Brain microvascular endothelial cell (primary cell): ENCODE results near the gene ANKH.

Experiments used
- DNase-seq: peaks from one replicate; pipeline ENCODE4 v3.0.0-alpha.2; 2020
- H3K27ac ChIP-seq: fragments of 250-450 bp; sonication (Bioruptor Pico); 2 replicates; pipeline ENCODE4 v1.5.1; 2020; ENCODE audit warnings: mild to moderate bottlenecking, moderate library complexity
- H3K27me3 ChIP-seq: fragments of 250-450 bp; sonication (Bioruptor Pico); replicated peaks from 2 replicates; pipeline ENCODE4 v1.5.1; 2020; ENCODE audit warnings: mild to moderate bottlenecking
- H3K36me3 ChIP-seq: fragments of 250-450 bp; sonication (Bioruptor Pico); replicated peaks from 2 replicates; pipeline ENCODE4 v1.5.1; 2020; ENCODE audit warnings: mild to moderate bottlenecking
- H3K4me3 ChIP-seq: 2 replicates; pipeline ENCODE4 v1.5.1; 2011; ENCODE audit warnings: low read depth, mild to moderate bottlenecking, control low read depth, low read length, moderate library complexity
- in situ Hi-C: cut with HindIII; loops from 2 replicates; pipeline ENCODE4 v1.10.0; 2017; ENCODE audit warnings: low sequenced_read_pairs, low pct_ligation_motif_present
- TF ChIP-seq, protein P1 (sequence below): IDR thresholded peaks from 2 replicates; pipeline ENCODE4 v1.5.1; 2011; ENCODE audit warnings: low read depth, mild to moderate bottlenecking, moderate library complexity, low read length, control low read depth, inconsistent platforms; ENCODE audit errors: missing control alignments

ANKH gene

DNA sequence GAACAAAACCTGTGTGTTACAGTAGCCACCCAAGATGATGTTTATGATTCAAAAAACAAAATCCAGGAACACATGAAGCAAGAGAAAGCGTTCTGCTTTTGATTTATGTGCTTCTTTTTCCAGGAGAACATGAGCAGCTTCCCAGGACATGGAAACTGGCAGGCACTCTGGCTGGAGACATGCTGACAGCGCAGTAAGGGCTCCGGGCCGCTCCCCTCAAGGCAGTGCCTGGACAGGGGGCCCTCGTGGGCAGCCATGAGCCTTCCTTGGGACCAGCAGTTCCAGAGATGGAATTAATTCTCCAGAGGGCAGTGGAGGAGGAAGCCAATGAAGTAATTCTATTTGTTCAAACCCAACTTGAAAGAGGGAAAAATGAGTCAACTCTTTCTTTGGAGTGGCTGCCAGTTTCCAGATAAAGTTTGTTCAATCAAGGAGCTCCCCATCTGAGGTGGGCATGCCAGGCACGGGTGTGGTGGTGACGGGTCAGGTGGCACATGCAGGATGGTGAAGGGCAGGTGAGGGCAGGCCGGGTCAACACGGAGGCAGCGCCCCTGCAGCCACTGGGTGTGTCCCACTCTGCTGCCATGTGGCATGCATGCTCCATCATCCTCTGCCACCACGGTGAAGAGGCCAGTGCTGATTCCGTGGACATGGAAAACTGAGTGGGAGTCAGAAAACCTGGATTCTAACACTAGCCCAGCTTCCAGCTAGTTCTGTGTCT, 123.2 kb downstream of the ANKH start:
- H3K27ac ChIP-seq = no peak overlapping the region
- TF ChIP-seq, protein P1, sequence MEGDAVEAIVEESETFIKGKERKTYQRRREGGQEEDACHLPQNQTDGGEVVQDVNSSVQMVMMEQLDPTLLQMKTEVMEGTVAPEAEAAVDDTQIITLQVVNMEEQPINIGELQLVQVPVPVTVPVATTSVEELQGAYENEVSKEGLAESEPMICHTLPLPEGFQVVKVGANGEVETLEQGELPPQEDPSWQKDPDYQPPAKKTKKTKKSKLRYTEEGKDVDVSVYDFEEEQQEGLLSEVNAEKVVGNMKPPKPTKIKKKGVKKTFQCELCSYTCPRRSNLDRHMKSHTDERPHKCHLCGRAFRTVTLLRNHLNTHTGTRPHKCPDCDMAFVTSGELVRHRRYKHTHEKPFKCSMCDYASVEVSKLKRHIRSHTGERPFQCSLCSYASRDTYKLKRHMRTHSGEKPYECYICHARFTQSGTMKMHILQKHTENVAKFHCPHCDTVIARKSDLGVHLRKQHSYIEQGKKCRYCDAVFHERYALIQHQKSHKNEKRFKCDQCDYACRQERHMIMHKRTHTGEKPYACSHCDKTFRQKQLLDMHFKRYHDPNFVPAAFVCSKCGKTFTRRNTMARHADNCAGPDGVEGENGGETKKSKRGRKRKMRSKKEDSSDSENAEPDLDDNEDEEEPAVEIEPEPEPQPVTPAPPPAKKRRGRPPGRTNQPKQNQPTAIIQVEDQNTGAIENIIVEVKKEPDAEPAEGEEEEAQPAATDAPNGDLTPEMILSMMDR = no peak
- H3K4me3 ChIP-seq = no peak overlapping the region
- DNase-seq = no peak
- peaks cover 18% of the 10 kb centered on the region for H3K36me3 ChIP-seq
- in situ Hi-C loops = loop anchor here (25.0 kb wide), 1 partner anchor 264 kb away; no protein-coding TSS in a partner anchor
- H3K27me3 ChIP-seq = no peaks in the 10 kb centered on the region

DNA sequence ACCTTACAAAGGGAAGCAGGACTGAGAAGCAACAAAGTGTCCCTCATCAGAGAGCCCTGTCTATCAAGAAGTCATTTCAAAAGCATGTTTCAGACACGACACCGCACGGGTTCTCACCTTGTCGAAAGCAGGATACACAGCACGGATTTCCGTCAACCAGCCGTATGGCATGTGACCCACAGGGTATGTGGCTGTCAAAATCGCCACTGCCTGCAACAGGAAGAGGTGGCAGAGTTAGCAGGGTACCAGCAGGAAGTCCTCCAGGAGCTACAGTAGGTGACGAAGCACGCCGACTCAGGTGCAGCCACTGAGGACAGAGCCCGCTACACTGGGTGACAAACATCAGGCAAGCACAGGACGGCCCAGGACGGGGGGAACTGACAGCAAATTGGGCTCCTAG, 125.8 kb downstream of the ANKH start:
- Histone ChIP-seq H3K27ac (no peak overlapping the region), H3K27me3 (no peaks in the 10 kb centered on the region), H3K36me3 (peaks cover 22% of the 10 kb centered on the region), H3K4me3 (no peak overlapping the region)
- TF ChIP-seq, protein P1 = no peak
- in situ Hi-C loops = loop anchor here (25.0 kb wide), 1 partner anchor 267 kb away; no protein-coding TSS in a partner anchor
- DNase-seq = no peak

DNA sequence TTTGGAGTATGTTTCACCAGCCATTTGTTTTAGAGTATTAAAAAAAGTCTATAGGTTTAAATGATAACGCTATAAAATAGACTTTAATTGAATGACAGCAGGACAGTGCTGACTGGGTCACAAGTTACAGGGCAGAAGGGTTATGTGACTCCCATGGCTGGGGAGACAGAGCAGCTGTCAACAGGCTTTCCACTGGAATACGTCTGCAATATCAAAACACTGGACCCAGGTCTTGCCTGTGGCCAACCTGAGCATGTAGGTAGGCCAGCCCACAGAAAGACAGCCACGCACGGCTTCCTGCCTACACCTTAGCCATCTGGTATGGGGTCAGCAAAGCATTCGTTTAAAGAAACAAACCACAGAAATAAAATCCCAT, 126.4 kb downstream of the ANKH start:
- Histone ChIP-seq H3K4me3 (no peak overlapping the region), H3K27me3 (no peaks in the 10 kb centered on the region), H3K27ac (no peak overlapping the region), H3K36me3 (peaks cover 26% of the 10 kb centered on the region)
- no peak for DNase-seq
- in situ Hi-C loops = loop anchor here (25.0 kb wide), 1 partner anchor 267 kb away; no protein-coding TSS in a partner anchor
- TF ChIP-seq, protein P1 = no peak

DNA sequence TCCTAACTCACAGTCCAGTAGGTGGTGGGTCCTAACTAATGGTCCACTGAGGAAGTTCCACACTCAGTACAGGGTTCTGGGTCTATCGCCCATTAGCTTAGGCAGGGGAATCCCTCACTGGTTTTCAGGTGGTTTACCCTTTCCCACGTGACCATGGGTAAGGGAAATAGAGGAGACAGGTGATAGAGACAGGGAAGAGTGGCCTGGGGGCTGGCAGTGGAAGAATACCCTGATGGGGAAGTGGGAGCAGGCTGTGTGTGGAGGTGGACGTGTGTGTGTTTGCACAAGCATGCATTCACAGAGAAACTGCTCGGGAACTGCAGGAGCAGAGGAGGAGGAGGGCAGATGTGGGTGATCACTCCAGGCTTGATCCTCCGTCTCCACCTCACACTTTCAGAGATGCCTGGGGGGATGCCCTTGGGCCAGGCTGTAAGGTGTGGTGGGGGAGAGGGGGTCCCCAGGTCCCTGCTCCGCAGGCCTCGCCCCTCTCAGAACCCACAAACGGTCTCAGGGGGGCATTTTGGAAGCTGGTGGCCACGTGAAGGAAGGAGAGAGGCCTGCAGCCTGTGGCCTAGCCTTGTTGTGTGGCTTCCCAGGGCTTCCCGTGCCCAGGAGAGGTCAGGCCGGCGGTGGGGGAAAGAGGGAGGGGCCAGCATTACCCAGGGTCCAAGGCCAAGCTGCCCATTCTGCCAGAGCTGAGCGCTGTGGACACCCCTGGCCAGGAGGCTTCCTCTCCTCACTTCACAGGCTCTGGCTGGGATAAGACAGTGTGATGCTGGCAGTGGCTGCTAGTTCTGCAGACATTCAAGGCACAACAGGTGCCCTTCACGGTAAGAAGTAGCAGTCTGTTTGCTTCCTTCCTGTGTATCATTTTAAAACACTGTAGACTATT, 127.0 kb downstream of the ANKH start:
- DNase-seq = no peak
- in situ Hi-C loops = loop anchor here (25.0 kb wide), 1 partner anchor 268 kb away; no protein-coding TSS in a partner anchor
- TF ChIP-seq, protein P1 = no peak
- Histone ChIP-seq H3K36me3 (peaks cover 21% of the 10 kb centered on the region), H3K27me3 (no peaks in the 10 kb centered on the region), H3K27ac (no peak overlapping the region), H3K4me3 (no peak overlapping the region)

DNA sequence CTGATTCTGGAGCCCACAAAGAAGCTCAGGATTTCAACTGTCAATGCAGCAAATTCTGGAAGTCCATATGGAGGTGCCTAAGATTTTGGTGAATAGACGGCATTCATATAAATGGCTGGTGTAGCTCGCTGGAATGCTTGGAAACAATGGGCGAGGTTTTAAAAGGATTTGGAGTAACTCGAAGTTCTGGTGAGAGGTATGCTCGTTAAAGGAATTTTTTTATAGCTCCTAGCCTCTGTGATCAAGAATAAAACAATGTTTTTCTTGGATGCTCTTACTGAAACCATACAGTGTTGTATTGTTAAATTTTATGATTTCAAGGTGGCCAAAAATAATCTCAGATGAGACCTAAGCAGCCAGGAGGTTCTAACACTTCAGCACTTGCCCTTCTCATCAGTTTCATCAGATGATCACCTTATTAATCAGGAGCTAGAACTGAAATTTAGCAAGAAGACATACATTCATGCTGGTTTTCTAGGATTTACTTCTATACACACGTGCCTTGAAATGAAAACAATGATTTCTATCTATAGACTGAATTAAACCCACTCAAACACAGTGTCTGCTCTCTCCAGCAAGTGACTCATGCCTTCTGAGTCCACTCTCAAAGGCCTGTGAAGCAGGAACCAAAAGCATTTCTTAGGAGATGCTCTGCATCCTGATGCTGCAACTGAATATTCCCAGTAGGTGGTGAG, 127.8 kb downstream of the ANKH start:
- peak; percentile 49 for DNase-seq
- Histone ChIP-seq H3K36me3 (peaks cover 19% of the 10 kb centered on the region), H3K4me3 (no peak overlapping the region), H3K27ac (no peak overlapping the region), H3K27me3 (no peaks in the 10 kb centered on the region)
- TF ChIP-seq, protein P1 = peak; percentile 20
- in situ Hi-C loops = loop anchor here (25.0 kb wide), 1 partner anchor 269 kb away; no protein-coding TSS in a partner anchor
